KOPT-K1 (cell line): ENCODE results near the gene SLCO4A1.

Experiments
- H3K27ac ChIP-seq: fragments of 200-600 bp; sonication (generic); 2 replicates; pipeline ENCODE4 v1.5.1; 2016; ENCODE audit warnings: antibody characterized with exemption, mild to moderate bottlenecking, low read depth, low read length; ENCODE audit not compliant: poor library complexity, severe bottlenecking
- H3K36me3 ChIP-seq: fragments of 200-600 bp; sonication (generic); 2 replicates; pipeline ENCODE4 v1.5.1; 2017; ENCODE audit warnings: antibody characterized with exemption, mild to moderate bottlenecking, low read length, moderate library complexity; ENCODE audit not compliant: insufficient read depth
- H3K9me3 ChIP-seq: fragments of 200-600 bp; sonication (generic); 2 replicates; pipeline ENCODE4 v1.5.1; 2017; ENCODE audit warnings: antibody characterized with exemption, low read length, mild to moderate bottlenecking; ENCODE audit not compliant: insufficient read depth, poor library complexity, severe bottlenecking

The SLCO4A1 gene

GRCh38 chr20:62603021-62603906 is 39.0 kb upstream of the SLCO4A1 start:
- Histone ChIP-seq H3K9me3 (no peaks in the 10 kb centered on the region), H3K36me3 (no peaks in the 10 kb centered on the region), H3K27ac (no peak overlapping the region)

- H3K9me3 ChIP-seq: no peaks in the 10 kb centered on the region
- no peak overlapping the region for H3K27ac ChIP-seq
- no peaks in the 10 kb centered on the region for H3K36me3 ChIP-seq
Observed at GRCh38 chr20:62603907-62604785, 38.2 kb upstream of the SLCO4A1 start.

GRCh38 chr20:62604796-62605195 is 37.5 kb upstream of the SLCO4A1 start:
- Histone ChIP-seq H3K27ac (no peak overlapping the region), H3K9me3 (no peaks in the 10 kb centered on the region), H3K36me3 (no peaks in the 10 kb centered on the region)

- no peak overlapping the region for H3K27ac ChIP-seq
- no peaks in the 10 kb centered on the region for H3K36me3 ChIP-seq
- H3K9me3 ChIP-seq: no peaks in the 10 kb centered on the region
Observed at GRCh38 chr20:62605236-62605943, 36.9 kb upstream of the SLCO4A1 start.

- Histone ChIP-seq H3K9me3 (peaks cover 3% of the 10 kb centered on the region), H3K36me3 (no peaks in the 10 kb centered on the region), H3K27ac (no peak overlapping the region)
Observed at GRCh38 chr20:62606016-62606415, 36.3 kb upstream of the SLCO4A1 start.

- Histone ChIP-seq H3K36me3 (no peaks in the 10 kb centered on the region), H3K9me3 (peaks cover 7% of the 10 kb centered on the region), H3K27ac (no peak overlapping the region)
Observed at GRCh38 chr20:62606551-62607201, 35.6 kb upstream of the SLCO4A1 start.

- Histone ChIP-seq H3K9me3 (peaks cover 7% of the 10 kb centered on the region), H3K36me3 (no peaks in the 10 kb centered on the region), H3K27ac (no peak overlapping the region)
Observed at GRCh38 chr20:62607366-62608217, 34.7 kb upstream of the SLCO4A1 start.

- Histone ChIP-seq H3K27ac (no peak overlapping the region), H3K9me3 (peaks cover 7% of the 10 kb centered on the region), H3K36me3 (no peaks in the 10 kb centered on the region)
Observed at GRCh38 chr20:62608218-62608565, 34.1 kb upstream of the SLCO4A1 start.

GRCh38 chr20:62609279-62609720 is 33.0 kb upstream of the SLCO4A1 start:
- Histone ChIP-seq H3K9me3 (peaks cover 7% of the 10 kb centered on the region), H3K27ac (no peak overlapping the region)

GRCh38 chr20:62609811-62610757 is 32.2 kb upstream of the SLCO4A1 start:
- H3K27ac ChIP-seq: no peak overlapping the region
- H3K36me3 ChIP-seq: no peaks in the 10 kb centered on the region
- peaks cover 7% of the 10 kb centered on the region for H3K9me3 ChIP-seq

More at GRCh38 chr20:62609279-62609720, 33.0 kb upstream of the SLCO4A1 start:
- H3K36me3 ChIP-seq: no peaks in the 10 kb centered on the region

- H3K27ac ChIP-seq: no peak overlapping the region
- H3K36me3 ChIP-seq: no peaks in the 10 kb centered on the region
- peaks cover 7% of the 10 kb centered on the region for H3K9me3 ChIP-seq
Observed at GRCh38 chr20:62611012-62611411, 31.3 kb upstream of the SLCO4A1 start.

- Histone ChIP-seq H3K27ac (no peak overlapping the region), H3K36me3 (no peaks in the 10 kb centered on the region), H3K9me3 (peaks cover 7% of the 10 kb centered on the region)
Observed at GRCh38 chr20:62611819-62612218, 30.5 kb upstream of the SLCO4A1 start.
